Tibial nerve (tissue), 4 donors: ENCODE measurements around the gene ENOX1.

ENCODE experiments used
- EP300 ChIP-seq, 2 donors: sonication (generic); formaldehyde crosslinking; IDR thresholded peaks; one replicate each; pipeline ENCODE4 v1.6.1; 2017; ENCODE audit warnings: antibody characterized with exemption in 2 of 2, mild to moderate bottlenecking in 1 of 2
- POLR2A ChIP-seq, 2 donors: fragments of 450-650 bp; IDR thresholded peaks; one replicate each; pipeline ENCODE4 v1.6.1; 2017; ENCODE audit warnings: antibody characterized with exemption in 2 of 2, mild to moderate bottlenecking in 2 of 2, moderate library complexity in 2 of 2
- TF ChIP-seq, protein P1 (sequence below), 5 experiments: fragments of 200-600 bp in 3 of 5; fragments of 450-650 bp in 2 of 5; sonication (generic) in 3 of 5; IDR thresholded peaks; one replicate each; pipeline ENCODE4 v1.5.1; 2016 to 2019; ENCODE audit warnings: antibody characterized with exemption in 5 of 5, mild to moderate bottlenecking in 3 of 5, moderate library complexity in 2 of 5

DNA sequence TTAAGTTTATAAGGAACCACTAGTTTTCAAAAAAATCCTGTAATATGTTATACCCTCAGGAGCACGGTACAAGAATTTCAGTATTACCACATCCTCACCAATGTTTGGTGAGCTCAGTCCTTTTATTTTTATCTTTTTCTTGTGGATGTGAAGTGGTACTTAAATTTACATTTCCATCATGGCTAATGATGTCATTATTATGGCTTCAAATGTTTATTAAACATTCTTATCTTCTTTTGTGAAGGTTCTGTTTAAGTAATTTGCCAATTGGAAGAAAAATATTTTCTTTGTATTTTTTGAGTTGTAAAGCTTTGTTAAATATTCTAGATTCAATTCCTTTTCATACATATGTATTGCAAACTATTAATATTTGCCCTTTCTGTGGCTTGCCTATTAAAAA is 291.0 kb downstream of the ENOX1 start:
- TF ChIP-seq POLR2A (IDR thresholded peaks at IDR 0.05) (no peak), EP300 (IDR thresholded peaks at IDR 0.05) (no peak)
- TF ChIP-seq, protein P1, sequence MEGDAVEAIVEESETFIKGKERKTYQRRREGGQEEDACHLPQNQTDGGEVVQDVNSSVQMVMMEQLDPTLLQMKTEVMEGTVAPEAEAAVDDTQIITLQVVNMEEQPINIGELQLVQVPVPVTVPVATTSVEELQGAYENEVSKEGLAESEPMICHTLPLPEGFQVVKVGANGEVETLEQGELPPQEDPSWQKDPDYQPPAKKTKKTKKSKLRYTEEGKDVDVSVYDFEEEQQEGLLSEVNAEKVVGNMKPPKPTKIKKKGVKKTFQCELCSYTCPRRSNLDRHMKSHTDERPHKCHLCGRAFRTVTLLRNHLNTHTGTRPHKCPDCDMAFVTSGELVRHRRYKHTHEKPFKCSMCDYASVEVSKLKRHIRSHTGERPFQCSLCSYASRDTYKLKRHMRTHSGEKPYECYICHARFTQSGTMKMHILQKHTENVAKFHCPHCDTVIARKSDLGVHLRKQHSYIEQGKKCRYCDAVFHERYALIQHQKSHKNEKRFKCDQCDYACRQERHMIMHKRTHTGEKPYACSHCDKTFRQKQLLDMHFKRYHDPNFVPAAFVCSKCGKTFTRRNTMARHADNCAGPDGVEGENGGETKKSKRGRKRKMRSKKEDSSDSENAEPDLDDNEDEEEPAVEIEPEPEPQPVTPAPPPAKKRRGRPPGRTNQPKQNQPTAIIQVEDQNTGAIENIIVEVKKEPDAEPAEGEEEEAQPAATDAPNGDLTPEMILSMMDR (IDR thresholded peaks at IDR 0.05), result no peak
